ENCODE measurements around the gene ACOT4.
"Not testable (repeated sequence)": the region's sequence is repeated elsewhere in the genome, so short reads cannot be mapped to it uniquely, and the experiment has no call there.

GRCh38 chr14:73549097-73549496 lies 42.6 kb upstream of the ACOT4 start:
- TF ChIP-seq TOX (CRISPR knock-in tag; IDR thresholded peaks at IDR 0.05; ENCODE audit: borderline replicate concordance); CSDC2 (CRISPR knock-in tag; IDR thresholded peaks at IDR 0.05); ZNF565 (CRISPR knock-in tag; conservative IDR thresholded peaks at IDR 0.05; ENCODE audit: low read depth): not testable (repeated sequence)

All from SK-N-SH treated with all-trans-retinoic acid at 6 μM for 48 hours (cell line).